Small intestine (tissue), 7 donors: ENCODE data around the gene IFT88. TPM values are rescaled to one million over a fixed set of nuclear protein-coding genes. Genes with fewer than 3 reads are reported as not detected.

Experiments used
- DNase-seq, 2 donors: peaks; one replicate each; pipeline versions ENCODE4 v3.0.0 to v3.0.0-alpha.2; 2013
- FAIRE-seq: peaks from 2 replicates; lab custom pipeline; 2012; peaks lifted over from hg19 to GRCh38; lab: Jason Lieb, UNC
- H3K27ac ChIP-seq, 3 donors: one replicate each; pipeline ENCODE4 v1.5.1; 2013; ENCODE audit warnings: low read length in 2 of 3, mild to moderate bottlenecking in 2 of 3, control low read depth in 1 of 3, inconsistent platforms in 1 of 3, low read depth in 1 of 3, moderate library complexity in 1 of 3
- H3K27me3 ChIP-seq, 3 donors: one replicate each; pipeline ENCODE4 v1.6.1; 2013; ENCODE audit warnings: low read length in 3 of 3, inconsistent platforms in 1 of 3; ENCODE audit not compliant: control insufficient read depth in 3 of 3, insufficient read depth in 3 of 3
- H3K36me3 ChIP-seq, 3 donors: one replicate each; pipeline ENCODE4 v1.6.1; 2013; ENCODE audit warnings: low read length in 3 of 3, inconsistent platforms in 1 of 3, low read depth in 1 of 3, mild to moderate bottlenecking in 1 of 3, moderate library complexity in 1 of 3; ENCODE audit not compliant: control insufficient read depth in 3 of 3, insufficient read depth in 2 of 3
- H3K4me1 ChIP-seq, 3 donors: one replicate each; pipeline ENCODE4 v1.6.1; 2013; ENCODE audit warnings: low read length in 2 of 3, inconsistent platforms in 1 of 3, low read depth in 1 of 3, mild to moderate bottlenecking in 1 of 3, moderate library complexity in 1 of 3; ENCODE audit not compliant: control insufficient read depth in 3 of 3, insufficient read depth in 2 of 3
- H3K4me3 ChIP-seq, 3 donors: one replicate each; pipeline ENCODE4 v1.5.1; 2013; ENCODE audit warnings: low read length in 3 of 3, control low read depth in 1 of 3, inconsistent platforms in 1 of 3, low read depth in 1 of 3, mild to moderate bottlenecking in 1 of 3, moderate library complexity in 1 of 3
- H3K9me3 ChIP-seq, 2 donors: one replicate each; pipeline ENCODE4 v1.6.1; 2013; ENCODE audit warnings: low read depth in 1 of 2, low read length in 1 of 2; ENCODE audit not compliant: control insufficient read depth in 2 of 2, insufficient read depth in 1 of 2
- WGBS, 3 donors: extraction: QIAGEN DNeasy Blood & Tissue Kit; methylation state at CpG; one replicate each; pipeline ENCODE4 v1.1.7; 2013; 5-methylcytosine and 5-hydroxymethylcytosine counted together
- polyA plus RNA-seq, 4 donors: library from polyadenylated mRNA; stranded (reverse) in 3 of 4; unstranded in 1 of 4; fragments of 200-250 nt in 3 of 4; fragments of 120-200 nt in 1 of 4; gene quantifications; one replicate each; pipeline versions ENCODE4 v1.2.1 to v1.2.3, GENCODE V29; 2013
- donor health status: healthy with polysubstance abuse.
- donor health status: control.
- donor health status: control.
- donor health status: Bipolar disorder and iron deficiency.
- donor health status: healthy.

Gene IFT88
- polyA plus RNA-seq, 4 donors: 11.0 to 21.4 (median 13.5) TPM

- Histone ChIP-seq H3K9me3 (no peaks in the 10 kb centered on the region), H3K27me3 (no peaks in the 10 kb centered on the region), H3K4me3 (no peak overlapping the region), H3K4me1 (no peaks in the 10 kb centered on the region), H3K36me3 (peaks cover 0 to 7% (median 0%) of the 10 kb centered on the region in 3 donors), H3K27ac (no peak overlapping the region)
- 74 to 87% (median 85%) methylated on average over 14 of the region's 14 CpGs for WGBS, 3 donors
- DNase-seq (no peak), FAIRE-seq (no peak)
Observed at GRCh38 chr13:20728579-20729311, 161.8 kb downstream of the IFT88 start.

GRCh38 chr13:20729633-20730585 is 163.0 kb downstream of the IFT88 start:
- DNase-seq: no peak
- WGBS, 3 donors: 92 to 96% (median 95%) methylated on average over 33 of the region's 33 CpGs
- no peaks in the 10 kb centered on the region for H3K9me3 ChIP-seq
- no peak overlapping the region for H3K4me3 ChIP-seq
- H3K4me1 ChIP-seq: no peaks in the 10 kb centered on the region
- H3K27me3 ChIP-seq: no peaks in the 10 kb centered on the region
- H3K36me3 ChIP-seq: peaks cover 0 to 7% (median 0%) of the 10 kb centered on the region in 3 donors
- no peak for FAIRE-seq
- no peak overlapping the region for H3K27ac ChIP-seq

GRCh38 chr13:20738616-20739015 is 171.7 kb downstream of the IFT88 start:
- no peaks in the 10 kb centered on the region for H3K4me1 ChIP-seq
- no peak overlapping the region for H3K27ac ChIP-seq
- H3K27me3 ChIP-seq: no peaks in the 10 kb centered on the region
- FAIRE-seq: no peak
- H3K36me3 ChIP-seq: no peaks in the 10 kb centered on the region
- H3K4me3 ChIP-seq: no peak overlapping the region
- DNase-seq: no peak
- WGBS, 3 donors: 95 to 97% (median 97%) methylated on average over 6 of the region's 6 CpGs
- H3K9me3 ChIP-seq: peaks cover 0 to 7% of the 10 kb centered on the region in 2 donors

GRCh38 chr13:20740021-20740420 is 173.1 kb downstream of the IFT88 start:
- Histone ChIP-seq H3K9me3 (peaks cover 0 to 7% of the 10 kb centered on the region in 2 donors), H3K4me3 (no peak overlapping the region), H3K27me3 (no peaks in the 10 kb centered on the region), H3K4me1 (no peaks in the 10 kb centered on the region), H3K27ac (no peak overlapping the region), H3K36me3 (no peaks in the 10 kb centered on the region)
- DNase-seq (no peak), FAIRE-seq (no peak)
- 97 to 99% (median 98%) methylated on average over 19 to 22 of the region's 22 CpGs for WGBS, 3 donors

Other genes with a start within 250 kb of the IFT88 start
- gene CRYL1, start 41.3 kb upstream of the IFT88 start, polyA plus RNA-seq: 100 to 1,000 TPM; 136 to 372 (median 263) TPM
- gene IL17D, start 136.5 kb downstream of the IFT88 start, polyA plus RNA-seq: 10 to 100 TPM in 1 of 4 donors, 1 to 10 TPM in 3; 1.7 to 28.4 (median 2.0) TPM
- 10 to 100 TPM in 1 of 4 donors, 1 to 10 TPM in 3; 2.5 to 10.5 (median 6.1) TPM for gene EEF1AKMT1, start 206.8 kb downstream of the IFT88 start, polyA plus RNA-seq